ENCODE measurements around the gene TCERG1L.
"Not testable (repeated sequence)": the region's sequence is repeated elsewhere in the genome, so short reads cannot be mapped to it uniquely, and the experiment has no call there.

Gene TCERG1L, protein sequence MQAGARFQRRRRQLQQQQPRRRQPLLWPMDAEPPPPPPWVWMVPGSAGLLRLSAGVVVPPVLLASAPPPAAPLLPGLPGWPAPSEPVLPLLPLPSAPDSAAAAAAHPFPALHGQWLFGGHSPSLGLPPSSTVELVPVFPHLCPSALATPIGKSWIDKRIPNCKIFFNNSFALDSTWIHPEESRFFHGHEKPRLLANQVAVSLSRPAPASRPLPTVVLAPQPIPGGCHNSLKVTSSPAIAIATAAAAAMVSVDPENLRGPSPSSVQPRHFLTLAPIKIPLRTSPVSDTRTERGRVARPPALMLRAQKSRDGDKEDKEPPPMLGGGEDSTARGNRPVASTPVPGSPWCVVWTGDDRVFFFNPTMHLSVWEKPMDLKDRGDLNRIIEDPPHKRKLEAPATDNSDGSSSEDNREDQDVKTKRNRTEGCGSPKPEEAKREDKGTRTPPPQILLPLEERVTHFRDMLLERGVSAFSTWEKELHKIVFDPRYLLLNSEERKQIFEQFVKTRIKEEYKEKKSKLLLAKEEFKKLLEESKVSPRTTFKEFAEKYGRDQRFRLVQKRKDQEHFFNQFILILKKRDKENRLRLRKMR

DNA sequence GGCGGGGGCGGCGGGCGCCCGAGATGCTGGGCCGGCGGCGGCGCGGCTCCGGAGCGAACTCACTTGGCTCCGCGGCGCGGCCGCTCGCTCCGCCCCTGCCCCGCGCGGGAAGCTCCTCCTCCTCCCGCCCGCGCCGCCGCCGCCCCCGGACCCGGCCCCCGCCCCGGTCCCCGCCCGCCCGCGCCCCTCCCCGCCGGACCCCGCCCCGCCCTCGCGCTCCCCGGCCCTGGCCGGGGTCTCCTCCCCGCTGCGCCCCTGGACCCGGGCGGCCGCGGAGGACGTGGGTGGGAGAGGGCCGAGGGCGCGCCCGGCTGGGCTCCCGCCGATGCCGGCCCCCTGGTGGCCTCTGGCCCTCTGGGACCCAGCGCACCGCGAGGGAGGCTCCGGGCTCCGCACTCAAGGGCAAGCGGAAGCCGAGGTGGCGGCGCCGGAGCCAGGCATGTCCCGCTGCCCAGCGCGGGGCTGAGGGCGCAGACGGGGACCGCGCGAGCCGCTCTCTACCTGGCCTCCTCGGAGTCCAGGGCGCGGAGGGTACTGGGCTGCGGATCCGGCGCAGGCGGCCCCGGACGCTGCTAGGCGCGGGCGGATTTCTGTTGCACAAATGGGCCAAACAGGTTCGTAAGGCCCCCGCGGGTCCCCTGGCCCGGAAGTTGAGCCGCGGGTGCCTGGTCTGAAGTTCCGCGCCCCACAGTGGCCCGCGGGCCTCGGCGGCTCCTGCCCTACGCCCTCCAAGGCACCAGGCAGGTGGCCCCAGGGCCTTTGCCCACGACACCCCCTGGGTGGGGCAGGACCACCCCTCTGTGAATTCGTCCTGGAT is at the start of gene TCERG1L:
Gene TCERG1L (minus strand): TSS at position 61 of the 817 bp plus-strand sequence. CDS start 86 bp downstream, outside the sequence.
- DNase-seq (ENCODE audit: low spot score): no peak
- no peak for FAIRE-seq

DNA sequence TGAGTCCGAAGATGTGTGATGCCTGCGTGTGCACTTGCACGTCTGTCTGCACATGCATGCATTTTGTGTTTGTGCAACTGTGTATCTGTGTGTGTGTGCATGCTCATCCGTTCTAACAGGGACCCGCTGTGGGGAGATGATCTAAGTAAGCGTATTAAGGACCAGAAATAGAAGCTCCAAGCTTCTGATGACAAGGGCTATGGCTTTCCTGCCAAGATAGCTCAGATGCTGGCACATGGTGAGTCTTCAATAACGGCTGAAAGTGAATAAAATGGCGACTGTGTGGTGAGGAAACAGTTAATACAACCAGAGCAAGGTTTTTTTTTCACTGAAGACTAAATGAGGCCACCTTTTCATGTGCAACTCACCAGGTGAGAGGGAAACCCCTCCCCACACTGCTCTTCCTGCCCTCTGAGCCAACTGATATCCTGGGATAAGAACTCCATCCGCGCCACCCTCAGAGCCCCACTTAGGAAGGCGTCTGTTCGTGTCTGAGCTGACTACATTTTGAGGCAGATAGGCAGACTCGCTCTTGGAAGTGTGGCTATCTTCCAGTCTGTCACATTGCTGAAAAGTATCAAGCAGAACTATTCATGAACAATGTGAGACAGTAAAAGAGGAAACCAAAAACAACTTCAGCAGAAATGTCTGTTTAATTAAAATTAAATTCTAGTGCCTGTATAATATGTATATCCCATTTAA is 47.4 kb upstream of the TCERG1L start:
- no peak for DNase-seq (ENCODE audit: low spot score)
- no peak for FAIRE-seq

DNA sequence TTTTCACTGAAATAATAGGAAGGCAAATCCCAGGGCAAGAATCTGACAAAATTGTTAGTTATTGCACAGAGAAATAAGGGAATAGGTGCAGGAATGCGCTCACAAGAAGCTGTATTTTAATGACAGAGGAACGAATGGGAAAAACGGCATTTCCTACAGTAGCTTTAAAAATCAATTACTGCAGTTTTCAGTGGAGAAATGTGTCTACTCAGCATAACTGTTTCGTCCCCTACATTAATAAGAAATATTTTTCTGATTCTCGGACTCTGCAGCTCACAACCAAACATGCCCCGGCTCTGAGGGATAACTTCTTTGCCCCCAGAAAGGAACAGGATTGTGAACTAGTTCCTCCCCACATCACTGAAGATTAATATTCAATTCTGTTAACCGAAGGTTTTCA is 44.9 kb upstream of the TCERG1L start:
- FAIRE-seq: no peak

DNA sequence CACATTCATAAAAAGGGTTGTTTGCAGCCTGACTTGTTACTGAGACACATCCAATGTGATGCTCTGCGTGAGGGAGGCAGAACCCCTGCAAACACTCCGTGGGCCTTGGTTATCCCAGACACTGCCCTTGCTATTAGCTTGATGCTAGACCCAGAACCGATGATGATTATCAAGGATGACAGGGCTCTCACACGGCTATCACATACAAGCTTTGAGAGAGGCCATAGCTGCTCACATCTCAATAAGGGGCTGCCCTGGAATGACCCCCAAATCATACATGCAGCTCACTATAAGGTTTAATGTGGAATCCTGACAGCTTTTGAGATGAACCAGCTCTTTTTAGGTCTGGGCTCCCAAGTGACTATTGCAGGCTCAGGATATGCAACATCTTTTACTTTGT is 44.4 kb upstream of the TCERG1L start:
- FAIRE-seq (no peak), DNase-seq (ENCODE audit: low spot score) (no peak)

More for the DNA sequence above, 44.9 kb upstream of the TCERG1L start:
- DNase-seq (ENCODE audit: low spot score): no peak

DNA sequence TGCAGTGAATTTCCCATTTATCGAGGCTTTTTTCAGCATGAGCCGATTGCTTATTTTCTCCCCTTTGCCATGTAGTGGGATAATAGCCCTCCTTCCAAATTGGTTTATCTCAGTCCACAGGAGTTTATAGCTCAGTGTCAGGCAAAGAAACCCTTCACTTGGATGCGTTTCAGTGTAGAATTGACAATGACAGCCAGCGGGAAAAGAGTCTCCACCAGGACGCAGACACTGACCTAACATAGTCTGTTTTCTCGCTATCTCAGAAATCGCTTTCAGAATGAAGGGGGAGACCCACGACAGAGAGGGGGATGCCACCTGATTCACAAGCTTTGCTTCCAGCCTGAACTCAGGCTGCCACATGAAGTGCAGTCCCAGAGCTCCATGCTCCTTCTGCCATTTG is 43.5 kb upstream of the TCERG1L start:
- FAIRE-seq (no peak), DNase-seq (ENCODE audit: low spot score) (no peak)

DNA sequence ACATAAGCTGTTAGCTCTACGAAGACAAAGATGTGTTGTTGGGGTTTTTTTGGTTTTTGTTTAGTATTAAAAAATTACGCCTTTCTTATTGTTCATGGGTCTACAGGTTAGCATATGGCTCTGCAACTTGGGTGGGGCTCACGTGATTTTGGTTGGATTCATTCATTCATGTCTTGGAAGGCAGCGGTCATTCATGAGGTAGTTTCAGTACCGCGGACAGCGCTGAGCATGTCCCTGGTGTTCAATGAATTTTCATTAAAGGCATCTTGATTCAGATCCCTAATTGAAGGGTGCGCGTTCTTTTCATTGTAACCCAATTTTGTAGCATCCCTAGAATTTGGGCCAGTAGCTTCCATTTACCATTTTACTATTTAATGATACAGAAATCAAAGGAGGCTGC is 42.9 kb upstream of the TCERG1L start:
- no peak for DNase-seq (ENCODE audit: low spot score)

DNA sequence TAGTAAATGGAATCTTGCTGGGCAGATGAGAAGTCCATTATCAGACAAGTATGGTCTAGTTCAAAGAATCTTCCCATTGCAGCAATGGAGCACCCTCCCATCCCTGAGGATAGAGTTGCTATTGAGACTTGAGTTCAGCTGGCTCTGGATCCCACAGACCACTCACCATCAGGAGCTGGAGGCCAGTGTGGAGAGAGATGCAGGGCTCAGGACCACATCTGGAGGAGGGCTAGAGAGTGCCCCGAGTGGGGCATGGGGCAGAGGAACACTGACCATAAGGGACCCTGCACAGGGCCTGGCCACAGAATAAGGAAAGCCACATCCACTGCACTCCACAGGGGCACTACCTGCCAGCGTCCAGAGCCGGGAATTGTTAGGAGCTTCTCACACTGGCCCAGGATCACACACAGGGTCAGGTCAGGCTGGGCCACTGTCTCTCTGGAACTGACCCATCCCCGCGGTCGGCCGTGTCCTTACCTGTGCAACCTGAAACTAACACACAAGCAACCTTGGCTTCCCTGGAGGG is 41.3 kb upstream of the TCERG1L start:
- DNase-seq (ENCODE audit: low spot score) (no peak), FAIRE-seq (no peak)

More for the DNA sequence above, 42.9 kb upstream of the TCERG1L start:
- no peak for FAIRE-seq

DNA sequence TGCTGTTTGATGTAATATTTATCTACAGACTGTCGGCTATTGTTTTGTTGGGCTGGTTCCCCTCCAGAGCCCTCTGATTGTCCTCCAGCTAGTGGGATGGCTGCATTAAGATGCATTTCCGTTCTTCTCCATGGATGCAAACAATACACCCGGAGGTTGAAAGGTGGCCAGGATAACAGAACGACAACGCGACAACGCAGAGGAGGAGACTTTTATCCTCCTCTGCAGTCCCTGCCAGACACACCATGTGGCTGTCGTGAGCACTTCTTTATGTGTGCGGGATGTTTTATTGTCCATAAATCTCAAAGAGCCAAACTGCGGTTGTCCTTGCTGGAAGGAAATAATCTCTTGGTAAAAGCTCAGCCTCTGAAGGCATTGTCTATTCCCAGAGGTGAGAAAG is 39.1 kb upstream of the TCERG1L start:
- no peak for FAIRE-seq
- DNase-seq (ENCODE audit: low spot score): no peak

DNA sequence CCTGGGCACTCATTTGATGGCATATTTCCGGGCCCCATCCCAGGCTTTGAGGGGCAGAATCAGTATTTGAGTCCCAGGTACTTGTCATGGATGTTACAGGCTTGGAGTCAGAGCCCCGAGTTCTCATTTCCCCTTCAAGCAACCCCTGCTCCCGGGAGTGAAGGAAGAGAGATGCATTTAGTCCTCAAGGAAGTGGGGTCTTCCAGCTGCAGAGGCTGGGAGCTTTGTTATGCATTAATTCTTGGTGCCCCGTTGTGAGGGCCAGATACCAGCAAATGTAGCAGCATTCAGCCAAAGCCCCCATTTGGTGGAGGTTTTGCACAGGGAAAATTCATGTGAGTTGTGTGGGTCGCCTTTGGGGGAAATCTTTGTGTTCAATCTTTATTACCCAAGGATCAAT is 38.7 kb upstream of the TCERG1L start:
- no peak for FAIRE-seq
- no peak for DNase-seq (ENCODE audit: low spot score)

DNA sequence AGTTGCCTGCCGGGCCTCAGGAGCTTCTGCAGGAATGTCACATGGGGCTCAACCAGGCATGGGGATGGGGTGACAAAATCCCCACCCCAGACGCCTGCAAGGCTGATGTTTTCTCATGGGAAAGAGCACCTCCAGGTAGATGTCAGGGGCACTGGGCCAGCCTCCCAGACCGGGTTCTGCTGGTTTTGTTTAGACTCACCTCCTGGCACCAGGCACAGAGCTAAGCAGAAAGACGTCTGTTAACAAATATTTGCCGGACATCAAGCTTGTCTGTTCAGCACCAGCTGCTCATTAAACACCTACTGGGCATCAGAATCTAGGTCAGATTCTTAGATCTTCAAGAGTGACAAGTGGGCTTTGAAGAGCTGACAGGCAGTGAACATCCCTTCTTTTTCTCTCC is 34.9 kb upstream of the TCERG1L start:
- DNase-seq (ENCODE audit: low spot score) (no peak), FAIRE-seq (no peak)

DNA sequence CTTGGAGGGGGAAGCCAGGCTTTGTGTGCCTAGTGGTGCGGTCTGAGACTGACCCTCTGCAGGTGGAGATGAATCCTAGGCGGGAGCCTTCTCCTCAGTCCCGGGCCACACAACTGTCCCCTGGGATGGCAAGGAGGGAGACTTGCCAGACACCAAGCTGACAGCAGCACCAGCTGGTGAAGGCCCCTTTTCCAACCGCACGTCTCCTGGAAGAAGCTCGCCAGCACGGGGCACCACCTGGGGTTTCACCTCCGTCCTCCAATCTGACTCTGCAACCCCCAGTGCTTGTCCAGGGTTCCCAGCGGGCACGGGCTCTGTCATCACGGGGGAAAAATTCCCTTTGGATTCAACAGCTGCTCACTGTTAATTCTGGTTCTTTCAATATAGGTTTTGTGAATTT is 34.2 kb upstream of the TCERG1L start:
- FAIRE-seq (no peak), DNase-seq (ENCODE audit: low spot score) (no peak)

DNA sequence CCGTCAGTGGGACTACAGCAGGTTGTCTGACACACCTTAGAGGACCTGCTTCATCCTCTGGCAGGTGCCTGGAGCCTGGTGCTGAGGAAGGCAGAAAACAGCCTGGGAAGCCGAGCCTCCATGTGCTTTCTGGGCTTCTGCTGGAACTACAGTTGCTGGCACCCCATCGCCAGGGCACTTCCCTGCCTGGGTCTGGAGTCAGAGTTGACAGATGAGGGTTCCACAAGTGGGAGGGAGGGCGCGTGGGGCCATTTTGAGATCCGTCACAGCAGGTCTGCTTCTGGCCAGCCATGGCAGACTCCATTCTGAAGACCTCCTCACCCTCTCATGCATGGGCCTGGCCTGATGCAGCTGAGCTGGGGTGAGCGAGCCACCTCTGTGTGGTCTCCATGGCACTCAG is 33.2 kb upstream of the TCERG1L start:
- no peak for DNase-seq (ENCODE audit: low spot score)
- no peak for FAIRE-seq

DNA sequence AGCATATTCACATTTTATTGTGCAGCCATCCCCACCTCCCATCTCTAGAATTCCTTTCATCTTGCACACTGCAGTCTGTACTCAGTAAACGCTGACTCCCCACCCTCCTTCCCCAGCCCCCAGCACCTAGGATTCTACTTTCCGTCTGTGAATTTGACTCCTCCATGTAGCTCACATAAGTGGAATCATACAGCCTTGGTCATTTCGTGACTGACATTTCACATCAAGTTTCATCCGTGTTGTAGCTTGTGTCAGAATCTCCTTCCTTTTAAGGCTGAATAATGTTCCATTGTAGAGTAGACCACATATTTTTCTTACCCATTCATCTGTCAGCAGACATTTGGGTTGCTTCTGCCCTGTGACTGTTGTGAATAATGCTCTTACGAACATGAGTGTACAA is 26.2 kb upstream of the TCERG1L start:
- no peak for FAIRE-seq
- no peak for DNase-seq (ENCODE audit: low spot score)

DNA sequence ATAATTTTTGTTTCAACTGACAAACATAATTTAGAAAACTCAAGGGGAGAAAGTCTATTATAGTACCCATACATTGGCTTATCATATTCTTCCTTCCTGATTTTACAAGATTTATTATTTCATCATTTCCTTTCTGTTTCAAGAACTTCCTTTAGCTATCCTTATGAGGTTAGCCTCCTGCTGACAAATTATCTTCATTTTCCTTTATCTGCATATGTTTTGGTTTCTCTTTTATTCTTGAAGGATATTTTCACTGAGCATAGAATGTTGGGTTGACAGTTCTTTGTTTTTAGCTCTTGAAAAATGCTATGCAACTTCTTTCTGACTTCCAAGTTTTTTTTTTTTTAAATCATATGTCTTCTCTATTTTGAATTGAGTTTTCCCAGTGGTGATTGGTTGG is 21.3 kb upstream of the TCERG1L start:
- DNase-seq (ENCODE audit: low spot score) (no peak), FAIRE-seq (no peak)

DNA sequence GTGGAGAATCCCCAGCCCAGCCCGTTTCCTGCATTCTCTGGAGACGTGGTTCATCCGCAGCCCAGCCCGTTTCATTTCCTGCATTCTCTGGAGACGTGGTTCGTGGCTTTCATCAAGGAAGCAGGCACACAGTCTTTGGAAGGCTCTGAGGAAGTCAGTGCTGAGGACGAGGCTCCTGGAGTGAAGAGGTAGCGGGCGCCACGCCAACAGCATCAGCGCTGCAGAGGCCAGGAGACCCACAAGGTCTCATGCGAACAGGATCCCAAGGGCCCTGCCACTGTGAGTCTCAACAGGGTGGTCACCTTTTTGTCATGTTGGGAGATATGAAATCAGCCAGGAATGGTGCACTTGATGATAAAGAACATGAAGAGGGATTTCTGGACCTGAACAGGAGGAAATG is 12.4 kb upstream of the TCERG1L start:
- no peak for DNase-seq (ENCODE audit: low spot score)

DNA sequence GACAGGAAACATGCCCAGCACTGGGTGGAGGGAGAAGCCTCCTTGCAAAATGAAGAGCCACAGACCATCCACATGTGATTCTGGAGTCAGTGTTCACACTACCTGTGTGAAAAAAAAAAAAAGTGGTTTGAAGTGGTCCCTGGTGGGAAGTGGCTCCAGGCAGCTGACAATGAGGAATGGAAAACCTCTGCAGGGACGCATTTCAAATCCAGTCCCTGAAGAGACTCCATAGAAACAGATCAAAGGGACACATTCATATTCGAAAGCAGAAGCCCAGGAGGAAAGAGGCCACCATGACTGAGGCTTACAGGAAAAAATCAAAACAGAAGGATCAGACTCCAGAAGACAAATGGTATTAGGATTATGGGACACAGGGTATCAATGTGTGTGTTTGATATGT is 11.5 kb upstream of the TCERG1L start:
- FAIRE-seq: no peak
- no peak for DNase-seq (ENCODE audit: low spot score)

More for the DNA sequence above, 12.4 kb upstream of the TCERG1L start:
- FAIRE-seq: no peak

DNA sequence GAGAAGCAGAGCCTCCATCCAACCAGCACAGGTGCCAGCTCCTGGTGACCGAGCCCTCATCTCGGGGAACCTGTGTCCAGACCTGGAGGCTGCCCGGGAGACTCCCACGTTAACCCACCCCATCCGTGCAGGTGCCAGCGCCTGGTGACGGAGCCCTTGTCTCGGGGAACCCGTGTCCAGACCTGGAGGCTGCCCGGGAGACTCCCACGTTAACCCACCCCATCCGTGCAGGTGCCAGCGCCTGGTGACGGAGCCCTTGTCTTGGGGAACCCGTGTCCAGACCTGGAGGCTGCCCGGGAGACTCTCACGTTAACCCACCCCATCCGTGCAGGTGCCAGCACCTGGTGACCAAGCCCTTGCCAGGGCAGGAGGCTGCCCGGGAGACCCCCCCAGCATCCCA is 11.1 kb upstream of the TCERG1L start:
- not testable (repeated sequence) for DNase-seq (ENCODE audit: low spot score); FAIRE-seq

DNA sequence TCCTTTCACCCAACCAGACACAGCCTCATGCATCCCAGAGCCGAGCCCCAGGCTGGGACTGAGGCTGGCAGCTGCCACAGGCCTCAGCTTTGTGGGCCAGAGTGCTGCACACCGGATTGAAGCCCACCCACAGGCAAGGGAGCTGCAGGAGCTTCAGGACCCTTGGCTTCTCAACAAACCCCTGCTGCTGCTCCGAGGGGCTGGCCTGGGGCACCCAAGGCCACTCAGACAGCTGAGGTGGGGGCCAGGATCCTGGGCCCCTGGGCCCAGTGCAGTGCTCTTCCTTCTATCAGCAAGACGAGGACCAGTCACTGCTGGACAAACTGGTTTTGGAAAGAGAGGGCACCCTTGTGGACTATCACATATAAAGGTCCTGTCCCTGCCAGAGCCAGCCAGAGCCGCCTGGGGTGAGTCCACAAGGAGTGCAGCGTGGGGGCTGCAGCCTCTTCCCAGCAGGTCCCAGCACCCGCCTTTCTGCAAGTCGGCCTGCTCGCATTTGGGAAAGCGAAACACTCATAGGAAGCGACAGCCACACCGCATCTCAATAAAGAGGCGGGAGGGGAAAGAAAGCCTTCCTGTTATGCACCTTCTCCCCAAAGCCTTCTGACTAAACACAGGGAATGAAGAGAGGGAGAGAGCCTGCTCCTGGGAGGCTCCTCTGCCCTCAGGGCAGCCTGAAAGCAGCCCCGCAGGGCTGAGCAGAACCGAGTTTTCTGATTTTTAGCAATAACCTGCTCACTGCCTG is 9.5 kb upstream of the TCERG1L start:
- FAIRE-seq (no peak), DNase-seq (ENCODE audit: low spot score) (no peak)

DNA sequence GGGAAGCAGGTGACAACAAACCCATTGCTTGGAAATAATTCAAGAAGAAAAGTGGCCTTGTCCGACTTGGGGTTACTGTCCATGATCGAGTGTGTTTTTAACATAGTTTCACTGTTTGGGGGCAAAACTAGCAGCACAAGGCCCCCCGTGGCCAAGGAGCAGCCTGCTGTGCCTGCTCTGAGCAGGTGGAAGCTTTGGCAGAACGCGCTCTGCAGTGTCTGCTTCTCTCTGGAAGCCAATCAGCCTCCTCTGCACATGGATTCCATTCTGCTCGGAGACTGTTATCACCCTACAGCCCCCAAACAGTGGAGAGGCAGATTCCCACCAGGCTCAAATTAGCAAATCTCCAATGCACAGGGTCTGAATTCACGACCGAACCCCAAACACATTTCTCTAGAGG is 7.3 kb upstream of the TCERG1L start:
- FAIRE-seq (no peak), DNase-seq (ENCODE audit: low spot score) (no peak)

DNA sequence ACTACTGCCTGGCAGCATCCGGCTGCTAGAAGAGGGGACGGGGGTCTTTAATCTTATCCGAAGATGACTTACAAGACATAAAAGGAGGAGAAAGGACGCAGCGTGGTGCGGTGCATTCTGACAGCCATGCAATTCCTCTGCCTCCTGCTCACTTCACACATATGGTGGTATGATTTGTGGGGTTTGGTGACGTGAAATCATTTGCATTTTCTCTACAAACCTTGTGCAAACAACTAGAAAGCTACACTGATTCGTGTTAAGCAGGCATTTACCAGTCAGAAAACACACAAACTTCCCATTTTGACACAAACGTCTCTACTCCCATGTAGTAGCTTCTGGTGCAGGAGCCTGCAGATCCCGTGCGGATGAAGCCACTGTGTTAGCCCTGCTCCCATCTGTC is 6.8 kb upstream of the TCERG1L start:
- no peak for DNase-seq (ENCODE audit: low spot score)
- FAIRE-seq: no peak
